OCI-LY3 (cell line): ENCODE measurements around the gene TCF4.

Experiments used
- CTCF ChIP-seq: fragments of 200-600, 300-600 bp; sonication (generic); IDR thresholded peaks from 2 replicates; pipeline ENCODE4 v1.5.1; 2014; ENCODE audit warnings: antibody characterized with exemption, low read length, low read depth
- EZH2phosphoT487 ChIP-seq: fragments of 200-600 bp; shearing (Covaris generic); IDR thresholded peaks from 2 replicates; pipeline ENCODE4 v1.6.1; 2018; ENCODE audit warnings: antibody characterized with exemption, mixed run types, low read depth

- TF ChIP-seq CTCF: no peak
- no peak for TF ChIP-seq EZH2phosphoT487
Measured at GRCh38 chr18:55240978-55241377, 347.0 kb downstream of the TCF4 start.
